HG03565 (cell line): Measurements from ENCODE around the gene PRKG1.

Experiments
- ATAC-seq: cut with Tn5 transposase; IDR thresholded peaks from one replicate; pipeline ENCODE4 v1.9.1; 2021; ENCODE audit warnings: mild to moderate bottlenecking, moderate library complexity; ENCODE audit not compliant: unreplicated experiment

PRKG1 gene

DNA sequence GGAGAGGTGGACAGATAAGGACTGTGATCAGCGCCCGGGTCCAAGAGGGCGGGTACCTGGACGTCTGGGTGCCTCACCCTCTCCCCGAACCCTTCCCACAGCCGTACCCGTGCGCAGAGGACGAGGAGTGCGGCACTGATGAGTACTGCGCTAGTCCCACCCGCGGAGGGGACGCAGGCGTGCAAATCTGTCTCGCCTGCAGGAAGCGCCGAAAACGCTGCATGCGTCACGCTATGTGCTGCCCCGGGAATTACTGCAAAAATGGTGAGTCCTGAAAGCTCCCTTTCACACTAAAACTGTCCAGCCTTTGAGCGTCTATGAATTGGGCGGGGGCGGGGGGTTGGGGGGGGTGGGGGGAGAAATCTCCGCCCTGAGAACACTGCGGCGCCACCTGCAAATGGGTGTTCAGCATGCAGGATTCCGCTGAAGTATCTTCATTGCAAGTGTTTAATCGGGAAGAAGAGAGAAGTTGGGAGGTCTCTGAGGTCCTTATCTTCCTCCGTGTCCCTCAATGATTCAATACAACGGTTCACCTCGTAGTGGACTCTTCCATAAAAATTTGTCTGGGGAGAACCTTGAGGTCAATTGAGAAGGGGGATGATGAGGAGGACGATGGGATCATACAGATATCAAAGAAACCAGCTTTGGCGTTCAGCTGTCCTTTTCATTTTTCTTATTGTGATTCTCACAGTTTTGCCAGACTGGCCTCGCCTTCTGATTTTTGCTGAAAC, 1240.7 kb downstream of the PRKG1 start:
- no peak for ATAC-seq

DNA sequence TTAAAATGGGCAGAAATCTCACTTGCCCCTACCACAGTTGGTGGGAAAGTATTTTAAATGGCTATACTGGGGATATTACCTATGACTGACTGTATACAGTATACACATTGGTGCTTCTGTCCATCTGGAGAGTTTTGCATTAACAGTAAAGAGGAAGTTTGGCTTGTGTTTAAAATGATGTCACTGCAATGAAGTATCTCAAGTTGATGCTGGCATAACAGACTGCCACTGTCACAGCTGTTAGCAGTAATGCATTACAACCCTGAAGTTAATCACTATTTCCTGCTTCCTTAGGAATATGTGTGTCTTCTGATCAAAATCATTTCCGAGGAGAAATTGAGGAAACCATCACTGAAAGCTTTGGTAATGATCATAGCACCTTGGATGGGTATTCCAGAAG, 1241.7 kb downstream of the PRKG1 start:
- no peak for ATAC-seq

DNA sequence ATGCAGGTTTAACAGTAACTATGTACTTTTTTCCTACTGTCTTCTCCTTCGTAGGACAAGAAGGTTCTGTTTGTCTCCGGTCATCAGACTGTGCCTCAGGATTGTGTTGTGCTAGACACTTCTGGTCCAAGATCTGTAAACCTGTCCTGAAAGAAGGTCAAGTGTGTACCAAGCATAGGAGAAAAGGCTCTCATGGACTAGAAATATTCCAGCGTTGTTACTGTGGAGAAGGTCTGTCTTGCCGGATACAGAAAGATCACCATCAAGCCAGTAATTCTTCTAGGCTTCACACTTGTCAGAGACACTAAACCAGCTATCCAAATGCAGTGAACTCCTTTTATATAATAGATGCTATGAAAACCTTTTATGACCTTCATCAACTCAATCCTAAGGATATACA, 1242.2 kb downstream of the PRKG1 start:
- no peak for ATAC-seq

DNA sequence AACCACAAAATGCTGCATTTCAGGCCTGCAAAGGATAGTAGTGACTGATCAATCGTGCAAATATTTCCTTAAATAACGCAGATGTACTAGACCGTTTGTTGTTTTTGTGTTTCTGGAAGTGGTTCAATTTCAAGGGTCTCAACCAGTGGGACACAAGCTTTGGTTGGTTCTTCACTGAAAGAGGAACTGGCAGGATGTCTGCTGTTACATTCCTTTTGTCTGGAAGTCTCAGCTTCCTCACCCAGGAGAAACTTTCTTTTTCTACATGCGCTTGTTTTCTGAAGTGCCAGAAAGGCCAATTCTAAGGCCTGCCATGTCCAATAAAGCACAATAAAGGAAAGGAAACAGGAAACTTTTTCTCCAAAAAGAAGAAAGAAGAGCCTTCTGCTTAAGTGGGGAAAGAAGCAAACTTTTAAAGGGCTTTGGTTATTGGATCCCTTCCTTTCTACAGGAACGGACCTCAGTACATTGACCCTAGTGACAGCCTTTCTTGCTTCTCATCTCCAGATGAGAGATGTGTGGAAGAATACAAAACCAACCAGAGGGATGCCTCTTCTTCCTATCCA, 1243.9 kb downstream of the PRKG1 start:
- ATAC-seq, result no peak

DNA sequence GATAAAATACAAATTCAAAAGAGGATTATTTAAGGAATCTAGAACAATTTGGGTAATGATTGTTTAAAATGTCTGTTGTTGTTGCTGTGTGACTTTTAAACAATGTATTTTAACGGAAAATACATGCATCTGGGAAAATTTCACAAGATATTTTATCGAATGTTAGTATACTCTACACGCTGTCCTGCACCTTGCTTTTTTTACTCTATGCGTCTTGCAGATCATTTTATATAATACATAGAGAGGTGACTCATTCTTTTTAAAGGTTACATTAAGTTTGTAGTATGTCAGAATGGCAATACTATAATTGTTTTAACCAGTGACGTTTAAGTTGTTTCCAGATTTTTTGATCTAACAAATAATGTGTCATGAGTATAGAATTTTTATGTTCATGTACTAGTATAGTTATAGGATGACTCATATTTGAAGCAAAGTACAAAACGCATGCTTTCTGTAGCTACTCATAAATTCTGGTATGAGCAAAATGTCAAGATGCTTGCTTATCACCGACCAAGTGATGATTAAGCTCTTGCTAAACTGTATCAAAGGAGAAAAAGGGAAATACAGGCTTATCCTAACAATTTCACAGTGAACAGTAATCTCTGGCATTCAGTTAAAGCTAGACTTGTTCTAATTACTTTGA, 1244.7 kb downstream of the PRKG1 start:
- ATAC-seq, result no peak

DNA sequence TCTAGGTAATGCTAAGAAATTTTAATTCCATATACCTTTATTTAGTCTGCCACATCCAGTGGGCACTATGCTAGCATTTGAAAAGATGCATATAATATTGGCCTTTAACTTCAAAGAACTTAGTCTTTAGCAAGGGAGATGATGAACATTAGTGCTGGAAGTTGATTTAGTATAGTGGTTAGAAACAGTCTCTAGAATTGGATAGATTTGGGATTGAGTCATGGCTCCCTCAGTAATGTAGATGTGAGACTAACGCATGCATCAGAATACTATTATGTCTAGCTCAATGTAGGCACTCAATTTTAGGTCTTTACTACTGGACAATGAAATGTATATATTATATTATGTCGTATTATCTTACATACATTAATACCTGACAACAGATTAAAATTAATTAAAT, 1245.6 kb downstream of the PRKG1 start:
- no peak for ATAC-seq

DNA sequence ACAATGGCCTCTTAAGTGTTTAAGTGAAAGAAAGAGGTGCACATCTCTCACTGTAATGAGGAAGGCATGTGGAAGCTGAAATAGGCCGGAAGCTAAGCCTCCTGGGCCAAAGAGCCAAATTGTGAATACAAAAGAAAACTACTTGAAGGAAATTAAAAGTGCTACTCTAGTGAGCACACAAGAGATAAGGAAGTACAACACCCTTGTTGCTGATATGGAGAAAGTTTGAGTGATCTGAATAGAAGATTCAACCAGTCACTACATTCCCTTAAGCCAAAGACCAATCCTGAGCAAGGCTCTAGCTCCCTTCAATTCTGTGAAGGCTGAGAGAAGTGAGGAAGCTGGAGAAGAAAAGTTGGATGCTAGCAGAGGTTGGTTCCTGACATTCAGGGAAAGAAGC, 1248.0 kb downstream of the PRKG1 start:
- ATAC-seq, result no peak

DNA sequence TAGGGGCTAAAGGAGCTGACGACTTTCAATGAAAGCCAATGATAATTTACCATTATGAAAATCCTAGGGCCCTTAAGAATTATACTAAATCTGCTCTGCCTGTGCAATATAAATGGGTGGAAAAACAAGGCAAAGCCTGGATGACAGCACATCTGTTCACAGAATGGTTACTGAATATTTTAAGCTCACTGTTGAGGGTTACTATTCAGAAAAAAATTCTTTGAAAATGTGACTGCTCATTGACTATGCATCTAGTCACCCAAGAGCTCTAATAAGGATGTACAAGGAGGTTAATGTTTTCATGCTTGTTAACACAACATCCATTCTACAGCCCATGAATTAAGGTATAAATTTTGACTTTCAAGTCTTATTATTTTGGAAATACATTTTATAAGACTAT, 1248.6 kb downstream of the PRKG1 start:
- ATAC-seq, result no peak

DNA sequence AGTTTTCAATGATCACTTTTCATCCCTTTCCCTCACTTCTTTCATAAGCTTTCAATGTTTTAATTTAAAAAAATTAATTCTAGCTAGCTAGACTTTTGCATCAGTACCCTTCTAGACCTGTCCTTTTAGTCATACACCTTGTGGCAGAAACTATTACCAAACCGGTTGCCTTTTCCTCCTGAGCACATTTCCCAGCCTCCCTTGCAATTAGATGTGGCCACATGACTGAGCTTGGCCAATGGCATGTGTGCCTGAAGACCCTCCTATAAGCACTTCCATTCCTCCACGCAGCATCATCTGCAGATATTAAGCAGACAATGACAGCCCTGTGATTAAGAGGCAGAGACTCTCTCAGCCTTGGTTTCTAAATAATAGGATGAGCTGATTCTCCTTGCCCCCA, 1252.1 kb downstream of the PRKG1 start:
- no peak for ATAC-seq

DNA sequence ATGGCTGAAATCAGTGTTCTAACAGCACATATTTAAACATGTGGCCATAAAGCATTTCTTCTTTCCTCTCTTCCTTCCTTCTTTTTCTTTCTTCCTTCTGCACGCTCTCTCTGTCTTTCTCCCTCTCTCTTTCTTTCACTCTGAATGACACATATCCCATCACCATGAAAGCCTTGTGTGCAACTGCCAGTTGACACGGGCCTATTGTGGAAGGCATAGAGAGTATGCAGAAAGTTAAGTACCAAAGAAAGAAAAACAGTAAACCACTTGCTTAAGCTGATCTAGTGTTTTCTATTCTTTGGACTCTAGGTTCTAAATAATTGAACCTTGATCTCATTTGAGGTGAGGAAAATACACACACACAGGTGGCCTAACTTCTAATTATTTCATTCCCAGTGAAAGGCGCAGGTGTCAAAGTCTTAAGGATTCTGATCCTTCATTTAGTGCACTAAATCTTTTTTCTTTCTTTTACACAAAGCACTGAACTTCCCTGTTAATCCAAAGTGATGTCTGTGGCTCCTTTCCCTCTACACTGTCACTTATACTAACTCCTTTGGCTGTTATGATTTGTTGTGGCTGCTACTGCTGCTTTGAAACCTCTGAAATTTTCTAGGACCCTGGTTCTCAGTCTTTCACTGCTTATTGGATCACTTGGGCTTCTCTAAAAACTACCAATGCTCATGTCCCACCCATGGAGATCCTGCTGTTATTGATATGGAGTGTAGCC, 1257.5 kb downstream of the PRKG1 start:
- ATAC-seq, result no peak

DNA sequence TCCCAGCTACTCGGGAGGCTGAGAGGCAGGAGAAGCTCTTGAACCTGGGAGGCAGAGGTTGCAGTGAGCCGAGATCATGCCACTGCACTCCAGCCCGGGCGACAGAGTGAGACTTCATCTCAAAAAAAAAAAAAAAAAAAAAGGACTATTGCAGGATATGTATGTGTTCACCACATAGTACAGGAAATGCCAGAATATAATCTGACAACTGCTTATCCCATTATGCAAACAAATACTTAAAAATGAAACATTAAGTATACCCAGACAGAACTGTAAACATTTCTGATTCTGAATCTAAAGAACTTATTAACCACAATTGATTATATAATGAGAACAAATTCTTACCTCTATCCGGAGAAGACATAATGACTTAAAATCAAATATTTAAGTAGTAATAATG, 1258.5 kb downstream of the PRKG1 start:
- no peak for ATAC-seq

DNA sequence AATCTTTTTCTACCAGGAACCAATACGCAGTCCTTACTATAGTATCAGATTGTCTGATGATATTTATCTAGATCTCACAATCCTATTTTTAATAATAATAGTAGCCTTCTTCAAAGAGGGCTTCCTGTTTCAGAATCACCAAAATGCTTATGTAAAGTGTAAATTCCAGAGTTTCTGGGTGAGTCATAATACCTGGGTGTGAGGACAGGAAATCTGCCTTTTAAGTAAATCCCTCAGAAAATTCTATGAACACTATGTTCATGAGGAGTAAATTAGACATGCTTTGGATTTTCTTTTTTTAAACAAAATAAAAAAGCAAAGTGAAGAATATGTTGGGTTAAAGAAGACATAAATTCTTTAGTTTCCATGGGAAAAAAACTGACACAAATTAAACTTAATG, 1260.3 kb downstream of the PRKG1 start:
- no peak for ATAC-seq

DNA sequence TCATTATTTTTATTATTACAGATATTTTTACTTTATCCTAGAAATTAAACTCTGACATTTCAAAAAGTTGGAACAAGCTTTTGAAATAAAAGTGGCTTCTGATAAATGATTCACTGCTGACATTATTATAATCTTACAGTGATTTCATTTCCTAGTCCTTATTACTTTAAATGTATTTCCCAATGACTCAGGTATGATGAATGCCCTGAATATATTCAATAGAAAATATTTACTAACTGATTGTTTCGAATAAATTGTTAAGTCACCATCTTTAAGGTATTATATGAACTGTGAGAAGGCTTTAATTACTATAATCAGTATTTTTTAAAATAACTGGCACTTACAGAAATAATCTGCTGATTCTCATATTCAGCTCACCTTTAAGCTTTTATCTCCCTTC, 1261.4 kb downstream of the PRKG1 start:
- ATAC-seq, result no peak

DNA sequence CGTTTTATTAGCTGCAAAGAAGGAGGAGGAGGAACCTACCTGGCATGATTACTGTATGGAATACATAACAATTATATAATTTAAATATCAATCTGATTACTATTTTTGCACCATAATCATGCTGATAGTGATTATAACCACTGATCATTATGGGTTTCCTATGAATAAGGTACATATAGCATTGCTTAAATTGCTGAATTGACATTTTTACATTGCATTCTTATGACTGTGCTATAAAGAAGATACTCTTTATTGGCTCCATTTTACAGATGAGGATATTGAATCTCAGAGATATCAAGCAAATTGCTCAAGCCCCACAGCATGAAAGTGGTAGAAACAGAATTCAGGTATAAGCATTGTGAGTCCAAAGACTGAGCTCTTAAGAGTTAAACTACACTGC, 1262.9 kb downstream of the PRKG1 start:
- ATAC-seq, result no peak

DNA sequence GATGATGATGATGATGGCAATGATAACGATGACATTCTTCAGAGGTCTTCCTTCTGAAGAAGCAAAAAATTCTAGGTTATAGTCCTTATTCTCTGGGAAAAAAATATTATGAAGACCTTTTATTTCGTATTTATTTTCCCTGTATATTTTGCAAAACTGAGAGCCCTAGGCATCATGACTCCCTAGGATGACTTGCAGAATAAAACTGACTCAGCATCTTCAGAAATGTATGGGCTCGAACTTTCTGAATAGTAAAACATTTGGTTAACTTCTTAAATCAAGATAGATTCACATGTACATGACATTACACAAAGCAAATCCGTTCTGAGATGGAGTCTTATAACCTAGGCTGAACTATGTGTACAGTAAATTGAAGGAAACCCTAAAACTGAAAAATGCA, 1269.2 kb downstream of the PRKG1 start:
- ATAC-seq, result no peak

DNA sequence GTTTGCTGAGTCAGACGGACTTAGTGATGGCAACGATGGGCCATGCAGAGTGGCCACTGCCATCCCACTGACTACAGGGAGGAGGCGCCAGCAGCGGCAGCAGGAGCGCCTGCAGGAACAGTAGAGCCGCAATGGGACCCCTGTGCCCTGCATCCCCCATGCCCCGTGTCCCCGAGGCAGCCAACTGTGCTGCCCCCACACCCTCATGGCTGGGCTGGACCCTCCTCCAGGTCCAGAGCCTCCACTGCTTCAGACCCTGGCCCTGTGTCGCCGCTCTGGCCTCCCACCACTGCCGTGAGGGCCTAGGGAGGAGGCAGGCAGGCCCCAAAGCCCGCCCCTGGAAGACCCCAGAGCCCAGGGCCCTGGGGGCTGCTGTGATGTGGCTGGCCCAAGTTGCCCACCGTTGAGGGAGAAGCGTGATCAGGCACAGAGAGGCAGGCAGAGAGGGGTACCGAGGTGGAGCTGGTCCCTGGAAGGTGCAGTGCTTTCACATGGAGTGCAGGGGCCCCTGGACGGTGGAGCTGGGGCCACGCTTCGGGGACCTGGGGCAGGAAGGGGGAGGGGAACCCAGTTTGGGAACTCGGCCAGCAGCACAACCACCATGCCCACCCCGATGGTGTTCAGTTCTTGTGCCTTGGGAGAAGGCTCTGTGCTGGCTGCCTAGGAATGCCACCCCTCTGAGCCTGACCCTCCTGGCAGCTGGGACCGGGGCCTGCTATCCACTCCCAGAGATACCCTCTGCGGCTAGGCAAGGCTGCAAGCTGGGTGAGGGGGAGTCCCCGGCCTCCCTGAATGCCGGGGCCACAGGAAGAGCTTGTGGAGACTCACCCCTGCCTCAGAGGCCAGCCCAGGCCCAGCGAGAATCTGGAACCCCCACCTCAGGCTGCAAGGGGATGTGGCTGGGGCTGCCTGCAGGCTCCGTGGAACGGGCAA, 1272.4 kb downstream of the PRKG1 start:
- ATAC-seq, result no peak

DNA sequence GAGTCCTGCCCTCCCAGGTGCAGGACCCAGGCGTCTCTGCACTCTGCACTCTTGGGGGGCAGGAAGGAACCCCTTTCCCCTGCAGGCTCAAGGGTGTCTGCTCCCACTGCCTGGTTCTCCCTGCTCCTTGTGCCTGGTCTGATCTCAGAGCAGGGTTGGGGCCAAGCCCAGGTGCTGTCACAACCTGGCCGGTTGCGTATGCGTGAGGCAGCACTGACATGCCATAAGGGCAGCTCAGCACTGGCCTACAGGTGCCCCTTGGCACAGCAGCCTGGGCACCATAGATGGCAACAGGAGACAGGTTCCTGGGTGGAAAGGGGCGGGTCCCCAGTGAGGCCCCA, 1273.0 kb downstream of the PRKG1 start:
- no peak for ATAC-seq
